ENCODE measurements around the gene PGBD5.

DNA sequence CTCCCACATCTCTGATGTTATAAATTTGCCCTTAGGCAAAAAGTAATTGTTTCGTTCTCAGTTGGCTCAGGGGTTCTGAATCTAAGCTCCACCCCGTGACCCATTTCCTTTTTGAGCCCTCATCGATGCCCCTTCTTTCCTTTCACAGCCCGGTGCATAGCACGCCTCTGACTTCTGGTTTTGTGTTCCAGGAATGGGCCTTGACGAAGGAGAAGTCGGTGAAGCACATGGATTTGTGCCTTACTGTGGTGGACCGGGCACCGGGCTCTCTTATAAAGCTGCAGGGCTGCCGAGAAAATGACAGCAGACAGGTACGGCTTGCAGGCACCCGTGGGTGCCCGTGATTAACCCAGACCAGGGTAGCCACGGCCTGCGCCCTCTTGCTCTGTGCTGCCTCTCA is 151.9 kb downstream of the PGBD5 start:
- TF ChIP-seq POLR2AphosphoS5 (IDR thresholded peaks at IDR 0.05; ENCODE audit: low read depth, low read length): no peak
- TF ChIP-seq JUND (IDR thresholded peaks at IDR 0.05): no peak
- no peak for TF ChIP-seq EZH2phosphoT487 (IDR thresholded peaks at IDR 0.05; ENCODE audit: borderline replicate concordance, low read depth)
- TF ChIP-seq EP300 (IDR thresholded peaks at IDR 0.05; ENCODE audit: borderline replicate concordance in 1 of 2, low read depth in 1 of 2, low read length in 1 of 2): no peak
- TF ChIP-seq NRF1 (IDR thresholded peaks at IDR 0.05; ENCODE audit: low read depth, low read length): no peak
- TF ChIP-seq FOXM1 (IDR thresholded peaks at IDR 0.05; ENCODE audit: low read depth): no peak
- TF ChIP-seq YY1 (IDR thresholded peaks at IDR 0.05; ENCODE audit: low read depth): no peak
- TF ChIP-seq CTCF (IDR thresholded peaks at IDR 0.05): no peak
- no peak for TF ChIP-seq ZBTB33 (IDR thresholded peaks at IDR 0.05; ENCODE audit: borderline replicate concordance, low read depth)
- no peak for TF ChIP-seq SIN3A (IDR thresholded peaks at IDR 0.05; ENCODE audit: borderline replicate concordance, low read depth, low read length)
- no peak for TF ChIP-seq RAD21 (IDR thresholded peaks at IDR 0.05; ENCODE audit: low read length)
- TF ChIP-seq, protein P1, sequence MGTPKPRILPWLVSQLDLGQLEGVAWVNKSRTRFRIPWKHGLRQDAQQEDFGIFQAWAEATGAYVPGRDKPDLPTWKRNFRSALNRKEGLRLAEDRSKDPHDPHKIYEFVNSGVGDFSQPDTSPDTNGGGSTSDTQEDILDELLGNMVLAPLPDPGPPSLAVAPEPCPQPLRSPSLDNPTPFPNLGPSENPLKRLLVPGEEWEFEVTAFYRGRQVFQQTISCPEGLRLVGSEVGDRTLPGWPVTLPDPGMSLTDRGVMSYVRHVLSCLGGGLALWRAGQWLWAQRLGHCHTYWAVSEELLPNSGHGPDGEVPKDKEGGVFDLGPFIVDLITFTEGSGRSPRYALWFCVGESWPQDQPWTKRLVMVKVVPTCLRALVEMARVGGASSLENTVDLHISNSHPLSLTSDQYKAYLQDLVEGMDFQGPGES (IDR thresholded peaks at IDR 0.05; ENCODE audit: low read depth, low read length): no peak

All from SK-N-SH (cell line).